NCI-H1092 (cell line): ENCODE measurements around the gene RBM28.

ENCODE experiments used
- DNase-seq: peaks from one replicate; lab custom pipeline; 2025; lab: John Stamatoyannopoulos, UW

RBM28 gene

GRCh38 chr7:128260069-128260795 is 83.5 kb downstream of the RBM28 start:
- no peak for DNase-seq

DNA sequence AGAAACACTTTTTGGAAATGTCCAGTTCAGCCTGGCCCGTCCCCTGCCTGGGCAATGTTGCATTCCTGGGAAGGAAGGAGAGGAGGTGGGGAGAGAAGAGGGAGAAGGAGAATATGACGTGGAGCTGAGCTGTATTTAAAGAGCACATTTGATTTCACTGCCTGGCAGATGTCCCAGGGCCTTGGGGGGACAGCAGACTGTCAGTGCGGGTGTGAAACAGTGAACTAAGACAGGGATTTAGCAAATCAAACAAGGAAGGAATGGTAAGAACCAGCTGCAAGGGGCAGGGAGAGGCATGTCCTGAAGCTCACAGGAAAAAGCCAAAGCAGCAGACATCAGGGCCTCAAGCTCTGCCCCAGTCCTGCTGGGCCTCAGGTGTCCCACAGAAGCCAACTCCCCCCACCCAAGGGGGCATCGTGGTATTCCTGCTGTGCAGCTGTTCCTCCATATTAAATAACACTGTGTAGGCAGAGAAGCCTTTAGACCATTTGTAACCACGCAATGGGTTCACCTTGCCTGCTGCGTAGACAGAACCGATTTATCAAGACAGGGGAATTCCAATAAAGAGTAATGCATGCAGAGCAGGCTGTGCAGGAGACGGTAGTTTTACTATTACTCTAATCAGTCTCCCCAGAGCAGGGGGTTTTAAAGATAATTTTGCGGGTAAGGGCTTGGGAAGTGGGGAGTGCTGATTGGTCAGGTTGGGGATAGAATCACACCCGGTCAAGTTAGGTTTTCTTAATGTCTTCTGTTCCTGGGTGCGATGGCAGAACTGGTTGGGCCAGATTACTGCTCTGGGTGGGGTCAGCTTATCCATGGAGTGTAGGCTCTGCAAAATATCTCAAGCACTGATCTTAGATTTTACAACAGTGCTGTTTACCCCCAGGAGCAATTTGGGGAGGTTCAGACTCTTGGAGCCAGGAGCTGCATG is 84.3 kb downstream of the RBM28 start:
- no peak for DNase-seq

GRCh38 chr7:128257458-128257857 is 86.2 kb downstream of the RBM28 start:
- no peak for DNase-seq

- no peak for DNase-seq
These were observed 88.4 kb downstream of the RBM28 start for GRCh38 chr7:128255271-128255670.

GRCh38 chr7:128254470-128254869 is 89.2 kb downstream of the RBM28 start:
- no peak for DNase-seq

DNA sequence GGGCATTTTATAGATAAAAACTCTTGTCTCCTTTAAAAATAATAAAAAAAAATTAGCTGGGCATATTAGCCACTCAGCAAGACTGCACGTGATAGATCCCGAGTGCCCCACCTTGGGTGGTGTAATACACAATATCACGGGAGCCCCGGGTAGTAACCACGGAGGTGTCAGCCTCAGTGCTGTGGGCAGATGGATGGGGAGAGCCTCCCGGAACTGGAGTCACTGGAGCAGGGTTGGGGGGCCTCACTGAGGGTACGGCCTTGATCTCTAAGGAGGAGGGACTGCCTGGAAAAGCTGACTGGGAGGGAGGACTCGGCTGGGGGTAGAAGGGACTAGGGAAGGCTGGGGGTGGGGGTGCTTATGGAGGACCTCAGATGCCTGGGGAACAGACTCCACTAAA is 90.0 kb downstream of the RBM28 start:
- DNase-seq: no peak

- DNase-seq: no peak
These were observed 92.4 kb downstream of the RBM28 start for GRCh38 chr7:128251337-128251736.
